HG03060 (cell line): Measurements from ENCODE around the gene ARHGEF10L.

Experiments
- ATAC-seq: cut with Tn5 transposase; IDR thresholded peaks from one replicate; pipeline ENCODE4 v1.9.1; 2021; ENCODE audit warnings: low read depth, moderate number of reproducible peaks; ENCODE audit not compliant: unreplicated experiment

The ARHGEF10L gene

DNA sequence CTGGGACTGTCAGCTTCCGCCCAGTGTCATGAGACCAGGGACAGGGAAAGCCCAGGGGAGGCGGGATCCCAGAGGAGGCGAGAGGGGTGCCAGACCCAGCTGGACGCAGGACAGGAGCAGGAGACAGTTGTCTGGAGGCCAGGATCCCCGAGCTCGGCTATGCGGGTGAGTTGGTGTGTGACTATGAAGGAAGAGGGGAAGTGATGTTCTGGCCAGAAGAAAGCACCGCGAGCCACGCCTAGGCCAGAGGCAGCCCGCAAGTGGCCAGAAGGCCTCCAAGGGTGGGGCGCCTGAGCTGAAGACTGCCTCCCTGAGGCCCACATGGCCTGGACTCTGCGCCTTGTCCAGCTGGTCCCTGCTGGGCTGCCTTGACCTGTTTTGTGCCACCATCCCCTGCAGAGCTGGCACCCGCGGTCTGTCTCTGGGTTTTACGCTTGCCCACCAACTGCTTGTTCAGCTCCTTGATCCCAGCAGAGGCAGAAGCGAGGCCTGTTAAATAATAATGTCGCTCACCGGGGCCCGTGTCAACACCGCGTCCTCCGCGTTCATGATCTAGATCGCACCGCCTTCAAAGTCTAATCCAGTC, 130.5 kb downstream of the ARHGEF10L start:
- ATAC-seq: no peak

DNA sequence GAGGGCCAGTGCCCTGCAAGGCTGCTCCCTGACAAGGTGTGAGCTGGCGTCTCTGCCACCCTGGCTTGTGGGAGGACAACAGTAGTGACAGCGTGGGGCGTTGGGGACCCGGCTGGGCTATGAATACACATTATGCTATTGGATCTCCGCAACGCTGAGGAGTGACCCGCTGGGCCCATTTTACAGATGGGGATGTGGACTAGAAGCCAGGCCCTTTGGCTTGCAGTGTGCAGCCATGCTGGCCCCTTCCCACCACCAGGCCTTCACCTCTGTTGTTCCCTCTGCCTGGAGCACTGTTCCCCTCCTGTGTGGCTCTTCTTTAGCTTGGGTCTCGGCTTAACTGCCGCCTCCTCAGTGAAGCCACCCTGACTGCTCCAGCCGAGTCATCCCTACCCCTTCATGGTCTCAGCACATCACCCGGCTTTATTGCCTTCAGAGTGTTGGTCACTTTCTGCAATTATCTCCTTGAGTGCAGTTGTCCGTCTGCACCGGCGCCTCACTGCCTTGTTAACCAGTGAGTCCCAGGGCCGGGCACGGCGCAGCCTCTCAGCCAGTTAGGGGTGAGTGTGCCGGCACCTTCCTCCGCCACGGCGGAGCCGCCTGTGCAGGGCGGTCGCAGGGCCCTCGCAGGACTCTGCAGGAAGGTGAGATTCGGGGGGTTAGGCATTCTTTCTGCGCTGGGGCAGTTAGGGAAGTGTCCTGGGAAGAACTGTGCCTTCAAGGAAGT, 131.3 kb downstream of the ARHGEF10L start:
- ATAC-seq: no peak

DNA sequence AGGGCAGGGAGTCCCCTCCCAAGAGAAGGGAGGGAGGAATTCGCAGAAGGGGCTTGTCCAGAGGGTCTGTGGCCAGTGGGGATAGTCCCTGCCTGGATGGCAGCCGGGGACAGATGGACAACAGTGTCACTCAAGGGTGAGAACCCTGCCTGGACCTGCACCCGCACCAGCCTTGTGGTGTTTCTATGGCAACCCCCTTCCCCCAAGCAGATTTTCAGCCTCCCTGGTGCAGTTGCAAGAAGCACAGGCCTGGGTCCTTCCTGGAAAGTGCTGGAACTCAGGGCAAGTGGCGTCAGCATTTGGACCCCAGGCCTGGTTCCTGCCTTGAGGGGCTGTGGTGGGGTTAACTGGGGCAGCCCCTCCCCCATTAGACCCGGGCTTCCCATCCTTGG, 131.8 kb downstream of the ARHGEF10L start:
- no peak for ATAC-seq

DNA sequence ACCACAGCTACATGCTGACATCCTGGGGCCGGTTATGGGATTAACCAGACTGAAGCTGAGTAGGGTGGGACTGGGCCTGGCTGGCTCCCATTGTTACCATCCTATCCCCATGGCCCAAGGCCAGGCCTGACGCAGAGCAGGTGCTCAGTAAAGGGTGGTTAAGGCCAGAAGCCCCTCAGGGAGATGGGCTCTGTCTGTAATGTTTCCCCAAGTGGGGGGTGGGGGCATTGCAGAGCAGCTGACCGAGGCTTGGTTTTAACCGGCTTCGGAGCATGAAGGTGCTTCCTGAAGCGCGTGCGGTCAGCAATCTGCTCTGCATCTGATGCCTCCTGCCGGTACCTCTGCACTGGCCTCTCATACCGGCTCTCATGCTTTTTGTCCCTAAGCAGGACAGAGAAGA, 132.2 kb downstream of the ARHGEF10L start:
- no peak for ATAC-seq

DNA sequence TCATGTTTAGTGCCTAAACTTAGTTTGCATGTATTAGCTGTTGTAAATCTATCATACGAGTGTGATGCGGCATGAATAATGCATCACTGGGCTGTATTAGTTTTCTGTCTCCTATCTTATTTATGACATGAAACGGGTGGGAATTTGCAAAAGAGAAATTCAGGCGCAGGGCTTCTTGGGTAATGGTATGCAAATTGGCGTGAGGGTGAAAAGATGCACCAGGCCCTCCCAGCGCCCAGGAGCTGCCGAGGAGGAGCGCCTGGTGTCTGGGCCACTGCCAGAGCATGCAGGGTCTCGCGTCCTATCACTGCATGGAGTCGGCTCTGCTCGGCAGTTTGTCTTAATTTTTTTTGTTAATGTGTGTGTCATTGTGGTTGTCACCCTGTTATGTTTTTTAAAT, 132.7 kb downstream of the ARHGEF10L start:
- no peak for ATAC-seq

DNA sequence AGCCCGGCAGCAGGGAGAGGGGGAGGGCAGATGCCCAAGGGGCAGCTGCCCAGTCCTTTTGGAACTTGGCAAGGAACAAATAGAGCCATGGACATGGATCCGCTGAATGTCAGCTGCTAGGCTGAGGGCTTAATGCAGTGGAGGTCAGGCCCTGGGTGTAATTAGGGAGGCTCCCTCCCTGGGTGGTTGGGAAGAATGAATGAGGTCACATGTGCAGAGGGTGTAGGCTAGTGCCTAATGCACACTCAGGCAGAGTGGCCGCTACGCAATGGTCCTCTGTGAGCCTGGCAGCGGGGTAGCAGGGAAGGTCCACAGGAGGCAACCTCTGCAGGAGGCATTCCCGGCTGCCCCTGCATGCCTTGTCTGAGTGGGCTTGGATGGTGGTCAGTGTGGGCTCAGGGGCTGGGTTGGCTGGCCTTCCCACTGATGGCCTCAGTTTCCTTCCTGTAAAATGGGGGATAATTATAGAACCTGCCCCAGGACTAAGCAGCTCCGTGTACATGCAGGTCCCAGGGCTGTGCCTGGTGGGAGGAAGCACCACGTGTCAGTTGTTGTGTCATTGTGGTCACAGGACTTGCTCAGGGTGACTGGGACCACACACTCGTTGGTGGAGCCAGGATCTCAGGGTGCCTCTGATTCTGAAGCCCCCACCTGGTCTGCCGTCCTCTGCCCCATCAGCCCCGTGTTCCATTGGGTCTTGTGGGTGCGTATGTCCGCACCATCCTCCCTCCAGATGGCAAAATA, 134.0 kb downstream of the ARHGEF10L start:
- no peak for ATAC-seq

DNA sequence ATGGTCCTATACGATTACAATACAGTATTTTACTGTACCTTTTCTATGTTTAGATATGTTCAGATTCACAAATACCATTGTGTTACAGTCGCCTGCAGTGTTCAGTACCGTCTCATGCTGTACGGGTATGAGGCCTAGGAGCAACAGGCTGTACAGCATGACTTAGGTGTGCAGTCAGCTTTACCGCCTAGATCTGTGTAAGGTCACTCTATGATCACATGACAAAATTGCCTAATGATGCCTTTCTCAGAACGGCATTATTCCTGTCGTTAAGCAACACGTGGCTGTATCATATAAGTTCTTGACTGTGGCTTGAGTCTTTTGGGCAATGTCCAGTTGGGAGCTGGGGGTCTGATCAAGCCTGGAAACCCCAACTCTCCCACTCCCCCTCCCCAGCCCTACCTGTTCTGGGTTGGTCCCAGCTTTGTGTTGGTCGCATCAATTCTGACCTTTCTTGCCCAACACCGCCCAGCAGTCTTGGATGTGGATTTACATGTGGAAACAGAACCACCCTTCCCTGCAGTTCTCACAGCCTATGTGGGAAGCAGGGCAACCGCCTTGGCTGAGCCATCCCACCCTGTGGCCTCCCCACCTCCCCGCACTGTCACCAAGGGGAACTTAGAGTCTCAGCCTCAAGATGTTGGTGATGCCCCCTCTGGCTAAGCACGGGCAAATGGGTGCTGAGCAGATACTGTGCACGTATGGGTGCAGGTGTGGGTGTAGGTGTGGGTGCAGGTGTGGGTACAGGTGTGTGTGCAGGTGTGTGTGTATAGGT, 135.4 kb downstream of the ARHGEF10L start:
- no peak for ATAC-seq

DNA sequence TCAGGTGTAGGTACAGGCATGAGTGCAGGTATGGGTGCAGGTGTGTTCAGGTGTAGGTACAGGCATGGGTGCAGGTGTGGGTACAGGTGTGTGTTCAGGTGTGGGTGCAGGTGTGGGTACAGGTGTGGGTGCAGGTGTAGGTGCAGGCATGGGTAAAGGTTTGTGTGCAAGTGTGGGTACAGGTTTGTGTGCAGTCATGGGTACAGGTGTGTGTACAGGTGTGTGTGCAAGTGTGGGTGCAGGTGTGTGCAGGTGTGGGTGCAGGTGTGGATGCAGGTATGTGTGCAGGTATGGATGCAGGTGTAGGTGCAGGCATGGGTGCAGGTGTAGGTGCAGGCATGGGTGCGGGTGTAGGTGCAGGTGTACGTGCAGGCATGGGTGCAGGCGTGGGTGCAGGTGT, 136.2 kb downstream of the ARHGEF10L start:
- no peak for ATAC-seq

DNA sequence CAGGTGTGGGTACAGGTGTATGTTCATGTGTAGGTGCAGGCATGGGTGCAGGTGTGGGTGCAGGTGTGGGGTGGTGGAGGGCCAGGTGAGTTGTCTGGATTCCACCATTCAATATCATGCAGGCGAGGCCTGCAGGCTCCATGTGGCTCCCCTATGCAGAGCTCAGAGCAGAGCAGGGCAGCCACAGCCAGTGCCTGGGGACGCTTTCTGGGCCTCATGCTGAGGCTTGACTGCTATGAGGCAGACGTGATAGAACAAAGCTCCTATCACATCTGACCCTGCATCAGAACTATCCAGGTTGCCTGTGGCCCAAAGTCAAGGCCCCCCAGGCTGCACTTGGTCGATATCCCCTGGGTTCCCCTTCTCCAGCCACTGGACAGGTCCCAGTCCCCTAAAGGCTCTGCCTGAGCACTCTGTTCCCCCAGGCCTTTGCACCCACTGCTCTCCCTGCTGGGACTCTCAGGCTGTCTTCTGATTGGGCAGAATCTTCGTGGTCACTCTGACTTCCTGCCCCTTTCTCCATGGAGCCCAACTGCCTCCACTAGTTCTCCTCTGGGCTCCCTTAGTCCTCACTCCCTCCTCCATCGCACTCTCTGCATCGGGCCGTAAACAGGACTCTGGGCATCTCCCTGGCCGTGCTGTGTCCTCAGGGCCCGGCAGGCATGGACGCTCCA, 137.0 kb downstream of the ARHGEF10L start:
- no peak for ATAC-seq

DNA sequence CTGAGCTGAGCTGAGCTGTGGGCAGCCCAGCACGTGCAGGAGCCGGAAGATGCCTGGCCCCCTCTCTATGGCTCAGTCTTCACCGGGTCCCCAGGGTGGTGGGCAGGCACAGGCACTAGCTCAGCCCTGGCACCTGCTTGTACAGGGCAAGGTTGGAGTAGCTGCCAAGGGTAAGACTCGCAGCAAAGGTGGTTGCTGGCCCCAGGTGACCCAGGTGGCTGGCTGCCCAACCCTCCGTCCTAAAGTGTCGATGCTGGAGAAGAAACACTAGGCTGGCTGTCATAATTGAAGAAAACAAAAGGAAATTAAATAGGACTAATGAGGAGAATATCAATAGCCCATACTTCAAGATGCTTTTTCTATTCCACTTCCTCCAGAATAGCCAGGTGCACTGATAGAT, 138.5 kb downstream of the ARHGEF10L start:
- ATAC-seq: no peak

DNA sequence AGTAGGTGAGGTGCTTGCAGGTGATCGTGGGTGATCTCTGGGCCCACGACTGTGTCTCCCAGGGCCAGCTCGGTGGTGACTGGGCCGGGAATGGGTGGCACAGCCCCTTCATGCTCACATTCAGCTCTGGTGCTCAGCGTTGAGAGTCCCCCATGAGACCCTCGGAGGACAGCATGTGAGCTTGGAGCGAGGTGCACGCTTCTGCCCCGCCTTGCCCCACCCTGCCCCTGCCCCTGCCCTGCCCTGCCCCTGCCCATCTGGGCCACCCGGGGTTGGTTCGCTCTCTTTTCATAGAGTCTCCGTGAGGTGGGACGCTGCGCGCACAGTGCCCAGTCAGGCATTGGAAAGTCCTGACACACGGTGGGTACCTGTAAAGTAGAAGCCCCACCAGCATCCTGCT, 140.4 kb downstream of the ARHGEF10L start:
- ATAC-seq: no peak

DNA sequence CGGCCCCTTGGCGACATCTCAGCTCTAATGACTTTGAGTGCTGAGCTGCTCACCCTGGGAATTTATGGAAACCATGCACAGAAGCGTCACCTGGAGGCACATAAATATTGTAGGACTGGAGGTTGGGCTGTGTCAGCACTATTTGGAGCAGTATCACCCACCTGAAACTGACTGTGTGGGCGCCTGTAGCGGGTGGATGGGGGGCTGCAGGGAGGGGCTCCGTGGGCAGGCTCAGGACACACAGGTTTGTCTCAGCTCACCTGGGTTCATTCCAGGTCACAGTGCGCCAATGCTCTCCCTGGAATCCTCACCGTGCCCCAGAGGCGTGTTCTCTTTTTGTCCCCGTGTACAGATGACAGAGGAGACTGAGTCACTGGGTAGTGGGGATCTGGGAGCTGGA, 140.8 kb downstream of the ARHGEF10L start:
- no peak for ATAC-seq

DNA sequence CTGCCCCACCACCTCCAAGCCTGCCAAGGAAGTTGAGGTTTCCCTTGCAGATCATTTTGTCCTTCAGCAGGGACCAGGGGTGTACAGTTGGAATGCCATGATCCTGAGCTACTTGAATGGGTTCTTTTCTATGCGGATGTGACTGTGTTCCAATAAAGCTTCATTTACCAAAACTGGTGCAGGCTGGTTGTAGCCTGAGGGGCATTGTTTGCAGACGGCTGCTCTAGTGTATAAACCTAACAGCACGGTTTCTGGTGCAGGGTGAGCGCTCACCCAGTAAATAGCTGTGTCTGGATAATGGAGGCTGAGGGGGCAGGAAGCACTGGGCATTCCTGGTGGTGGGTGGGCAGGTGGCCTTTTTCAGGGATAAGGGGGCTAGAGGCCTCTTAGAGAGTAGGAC, 142.9 kb downstream of the ARHGEF10L start:
- no peak for ATAC-seq

DNA sequence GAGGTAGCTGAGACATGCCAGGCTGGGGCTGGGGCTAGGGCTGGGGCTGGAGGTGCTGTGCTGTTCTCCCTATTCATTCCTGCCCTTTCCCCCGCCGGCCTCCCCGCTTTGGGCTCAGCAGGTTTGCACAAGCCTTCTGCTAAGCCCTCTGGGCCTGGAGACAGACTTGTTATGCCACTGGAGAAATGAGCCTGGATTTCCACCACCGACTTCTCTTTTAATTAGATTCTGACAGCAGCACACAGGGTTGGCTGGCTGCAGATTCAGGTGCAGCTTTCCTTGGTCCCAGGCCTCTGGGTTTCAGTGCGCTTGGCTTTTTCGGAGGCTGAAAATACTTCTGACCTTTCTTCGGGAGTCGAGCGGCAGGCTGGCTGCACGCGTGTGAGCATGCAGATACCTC, 144.1 kb downstream of the ARHGEF10L start:
- ATAC-seq: no peak

DNA sequence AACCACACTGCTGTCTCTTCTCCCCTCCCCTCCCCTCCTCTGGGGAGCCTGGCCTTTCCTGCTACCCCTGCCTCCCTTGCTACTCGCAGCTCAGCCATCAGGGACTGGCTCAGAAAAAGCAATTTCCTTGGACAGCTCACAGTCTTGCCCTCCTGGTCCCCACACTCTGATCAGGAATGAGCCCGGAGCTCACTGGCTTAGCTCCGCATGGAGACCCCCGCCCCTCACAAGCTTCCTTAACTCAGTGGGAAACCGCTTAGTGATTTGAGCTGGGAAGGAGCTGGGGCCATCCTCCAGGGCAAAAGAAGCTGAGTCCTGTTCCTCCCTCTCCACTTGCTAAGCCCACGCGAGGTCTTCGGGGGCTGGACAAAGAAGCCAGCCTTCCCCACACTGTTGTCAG, 145.3 kb downstream of the ARHGEF10L start:
- ATAC-seq: no peak

DNA sequence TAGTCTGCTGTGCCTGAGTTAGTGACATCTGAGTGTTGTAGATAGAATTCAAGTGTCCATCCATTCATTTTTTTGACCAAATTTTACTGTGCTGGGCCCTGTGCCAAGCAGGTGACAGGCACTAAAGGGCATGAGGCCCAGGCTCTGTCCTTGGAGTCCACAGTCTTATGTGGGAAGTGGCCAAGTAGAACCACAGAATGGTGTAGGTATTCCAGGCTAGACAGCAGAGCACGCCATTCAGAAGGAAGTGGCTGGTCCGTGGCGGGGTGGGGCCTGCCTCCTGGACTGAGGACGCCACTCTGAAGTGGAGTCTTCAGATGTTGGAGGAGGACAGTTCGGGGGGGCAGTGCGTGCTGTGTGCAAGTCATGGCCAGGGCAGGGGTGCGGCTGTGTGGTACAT, 146.8 kb downstream of the ARHGEF10L start:
- no peak for ATAC-seq

DNA sequence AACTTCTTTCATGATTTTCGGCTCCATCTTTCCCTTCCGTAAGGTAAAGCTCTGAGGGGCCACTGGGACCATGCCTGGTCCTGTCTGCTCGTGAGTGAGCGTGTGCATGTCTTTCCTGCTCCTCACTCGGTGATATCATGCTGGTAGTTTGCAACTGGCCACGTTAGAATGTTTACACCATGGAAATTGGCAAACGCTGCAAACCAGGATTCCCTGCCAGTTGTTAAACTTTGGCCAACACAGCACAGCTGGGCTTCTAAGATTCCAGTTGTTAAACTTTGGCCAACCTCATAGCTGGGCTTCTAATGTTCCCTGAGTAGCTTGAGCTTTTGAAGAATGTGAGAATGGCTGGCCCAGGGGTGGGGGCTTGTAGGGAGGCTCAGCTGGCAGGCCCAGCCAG, 147.6 kb downstream of the ARHGEF10L start:
- ATAC-seq: no peak

DNA sequence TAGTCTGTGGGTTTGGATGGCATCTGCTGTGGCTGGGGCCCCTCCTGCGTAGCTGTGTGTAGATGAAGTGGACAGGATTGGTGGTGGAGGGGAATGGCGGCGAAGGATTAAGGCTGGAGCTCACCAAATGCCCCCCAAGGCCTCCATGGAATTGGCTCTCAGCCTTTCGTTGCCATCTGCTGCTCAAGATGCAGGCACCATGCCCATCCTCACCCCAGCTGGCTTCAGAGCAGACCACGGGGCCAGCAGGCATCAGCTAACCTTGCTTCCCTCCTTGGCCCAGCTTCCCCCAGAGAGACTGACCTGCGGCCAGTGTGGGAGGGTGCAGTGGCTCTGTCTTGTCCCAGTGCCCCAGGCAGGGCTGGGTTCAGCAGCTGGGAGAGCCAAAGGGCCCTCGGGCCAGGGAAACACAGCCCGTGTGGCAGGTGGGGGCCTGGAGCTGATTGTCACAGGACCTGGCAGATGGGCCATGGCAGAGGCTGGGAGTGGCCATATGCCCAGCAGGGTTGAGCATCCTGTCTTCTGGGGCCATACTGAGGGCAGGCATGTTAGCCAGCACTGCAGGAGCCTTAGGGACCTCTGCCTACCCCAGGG, 148.8 kb downstream of the ARHGEF10L start:
- no peak for ATAC-seq

DNA sequence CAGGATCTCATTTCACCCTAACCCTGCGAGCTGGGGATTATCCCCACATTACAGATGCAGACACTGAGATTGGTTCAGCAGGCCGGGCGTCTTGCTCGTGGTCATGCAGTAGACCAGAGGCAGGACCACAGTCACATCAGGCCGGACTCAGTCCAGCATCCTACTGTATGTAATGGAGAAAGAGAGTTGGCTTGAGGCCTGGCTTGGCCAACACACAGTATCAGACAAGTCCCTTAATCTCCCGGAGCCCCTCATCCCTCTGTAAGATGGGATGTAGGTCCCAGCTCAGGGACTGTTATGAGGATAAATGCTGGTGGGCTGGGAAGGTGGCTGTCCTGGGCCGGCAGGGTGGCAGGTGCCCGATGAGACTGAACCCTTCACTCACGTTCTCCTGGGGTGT, 149.5 kb downstream of the ARHGEF10L start:
- no peak for ATAC-seq

DNA sequence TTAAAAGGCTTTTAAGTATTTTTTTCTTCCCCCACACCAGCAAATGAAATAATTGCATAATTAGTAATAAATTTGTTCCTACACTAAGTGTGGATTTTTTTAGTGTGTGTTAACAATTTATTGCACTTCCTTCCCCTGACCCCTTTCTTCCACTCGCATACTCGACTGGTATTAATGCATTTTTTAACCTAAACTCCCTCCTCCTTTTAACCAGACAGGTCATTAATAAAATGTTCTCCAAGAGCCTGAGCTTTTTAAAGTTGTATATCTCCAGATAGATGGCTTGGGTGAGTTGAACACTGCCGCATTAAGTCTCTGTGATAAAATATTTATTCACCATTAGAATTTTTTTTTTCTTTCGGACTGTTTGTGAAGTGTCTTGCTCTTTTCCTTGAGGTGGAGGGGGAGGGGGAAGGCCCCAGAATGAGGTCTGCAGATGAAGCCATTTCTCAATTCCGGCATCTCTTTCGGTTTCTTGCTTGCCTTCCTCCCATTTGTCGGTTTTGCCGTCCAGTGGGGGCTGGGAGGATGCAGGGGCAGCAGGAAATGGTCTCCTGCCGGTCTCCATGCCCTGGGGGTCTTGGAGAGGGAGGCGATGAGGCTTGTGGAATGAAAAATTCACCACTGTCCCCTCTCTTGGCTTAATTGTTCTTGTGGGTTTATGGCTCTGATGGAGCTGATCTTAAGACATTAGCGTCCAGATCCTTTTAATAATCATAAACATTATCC, 151.6 kb downstream of the ARHGEF10L start:
- no peak for ATAC-seq
